HEK293T (cell line): ENCODE measurements around the gene ITGAD.

Experiments
- CTBP1 ChIP-seq: fragments of 450-650 bp; IDR thresholded peaks from 2 replicates; pipeline ENCODE4 v1.6.1; 2016; ENCODE audit warnings: borderline replicate concordance
- ELF4 ChIP-seq: fragments of 450-650 bp; IDR thresholded peaks from 2 replicates; pipeline ENCODE4 v1.6.1; 2017; ENCODE audit warnings: antibody characterized with exemption
- FOXK2 ChIP-seq: fragments of 450-650 bp; IDR thresholded peaks from 2 replicates; pipeline ENCODE4 v1.6.1; 2016; ENCODE audit warnings: mild to moderate bottlenecking
- FOXM1 ChIP-seq: fragments of 450-650 bp; IDR thresholded peaks from 2 replicates; pipeline ENCODE4 v1.6.1; 2017; ENCODE audit warnings: mild to moderate bottlenecking, borderline replicate concordance
- L3MBTL2 ChIP-seq: fragments of 450-650 bp; conservative IDR thresholded peaks from 2 replicates; pipeline ENCODE4 v1.6.1; 2016; ENCODE audit warnings: mild to moderate bottlenecking
- LEF1 ChIP-seq: fragments of 450-650 bp; IDR thresholded peaks from 2 replicates; pipeline ENCODE4 v1.6.1; 2017; ENCODE audit warnings: mild to moderate bottlenecking, borderline replicate concordance
- SP1 ChIP-seq: fragments of 450-650 bp; IDR thresholded peaks from 2 replicates; pipeline ENCODE4 v1.6.1; 2017
- SUZ12 ChIP-seq: fragments of 450-650 bp; IDR thresholded peaks from 2 replicates; pipeline ENCODE4 v1.6.1; 2016; ENCODE audit warnings: mild to moderate bottlenecking
- ZNF384 ChIP-seq: fragments of 450-650 bp; IDR thresholded peaks from 2 replicates; pipeline ENCODE4 v1.6.1; 2016

DNA sequence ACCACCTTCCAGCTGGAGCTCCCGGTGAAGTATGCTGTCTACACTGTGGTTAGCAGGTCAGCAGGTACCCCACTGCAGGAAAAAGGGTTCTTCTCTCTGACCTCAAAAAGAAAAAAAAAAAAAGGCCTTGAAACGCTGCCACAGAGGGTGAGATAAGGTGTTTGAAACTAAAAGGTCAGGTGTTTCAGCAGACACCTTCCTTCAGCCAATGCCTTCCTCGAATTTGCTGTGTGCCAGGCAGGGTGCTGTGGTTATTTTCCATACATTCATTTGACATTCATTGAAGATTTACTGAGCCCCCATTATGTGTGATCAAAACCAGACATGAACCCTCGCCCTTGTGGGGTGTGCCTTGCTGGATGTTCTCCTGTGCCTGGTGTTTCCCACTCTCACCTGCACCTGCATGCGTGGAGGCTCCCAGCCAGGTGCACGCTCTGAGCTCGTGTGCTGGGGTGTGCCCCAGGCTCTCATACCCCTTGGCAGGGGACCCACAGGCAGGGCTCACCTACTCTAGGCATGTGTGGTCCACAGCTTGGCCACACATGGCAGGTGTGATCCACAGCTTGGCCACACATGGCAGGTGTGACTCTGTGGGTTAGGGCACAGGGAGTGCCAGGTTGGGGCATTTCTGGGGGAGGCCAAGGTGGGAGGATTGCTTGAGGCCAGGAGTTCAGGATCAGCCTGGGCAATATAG lies 15.8 kb upstream of the ITGAD start:
- no peak for TF ChIP-seq ELF4
- TF ChIP-seq FOXM1: no peak
- no peak for TF ChIP-seq LEF1
- no peak for TF ChIP-seq L3MBTL2
- no peak for TF ChIP-seq CTBP1
- TF ChIP-seq SP1: no peak
- no peak for TF ChIP-seq FOXK2
- TF ChIP-seq SUZ12: no peak
- TF ChIP-seq ZNF384: no peak
